Activated CD4-positive, alpha-beta T cell treated with anti-CD3 and anti-CD28 coated beads, Interleukin-2, Interleukin-6, amounts not matched to agents 100 ng/mL and 50 ng/mL, durations not matched to agents 16 hours and 8 hours (primary cell): Measurements from ENCODE around the gene DDX10.
"Not testable (repeated sequence)": the region's sequence is repeated elsewhere in the genome, so short reads cannot be mapped to it uniquely, and the experiment has no call there.

ENCODE experiments used
- DNase-seq: peaks from one replicate; pipeline ENCODE4 v3.0.0-alpha.2; 2020

Gene DDX10

GRCh38 chr11:108664730-108665525 is at the start of gene DDX10:
TSS of gene DDX10 (plus strand) at chr11:108665069. CDS start at chr11:108665154, 85 bp downstream.
- DNase-seq = peak; percentile 99

- DNase-seq = no peak
These were observed 48.3 kb upstream of the DDX10 start for GRCh38 chr11:108616549-108616948.

GRCh38 chr11:108617055-108617454 is 47.8 kb upstream of the DDX10 start:
- no peak for DNase-seq

- no peak for DNase-seq
These were observed 46.3 kb upstream of the DDX10 start for GRCh38 chr11:108618529-108618928.

- peak; percentile 57 for DNase-seq
These were observed 43.7 kb upstream of the DDX10 start for GRCh38 chr11:108620958-108621772.

- no peak for DNase-seq
These were observed 42.5 kb upstream of the DDX10 start for GRCh38 chr11:108622341-108622740.

- no peak for DNase-seq
These were observed 40.5 kb upstream of the DDX10 start for GRCh38 chr11:108624196-108624925.

- no peak for DNase-seq
These were observed 36.5 kb upstream of the DDX10 start for GRCh38 chr11:108628326-108628725.

- DNase-seq = no peak
These were observed 36.1 kb upstream of the DDX10 start for GRCh38 chr11:108628812-108629211.

GRCh38 chr11:108629274-108629673 is 35.6 kb upstream of the DDX10 start:
- DNase-seq = no peak

GRCh38 chr11:108632041-108632704 is 32.7 kb upstream of the DDX10 start:
- no peak for DNase-seq

- DNase-seq = no peak
These were observed 29.8 kb upstream of the DDX10 start for GRCh38 chr11:108635106-108635505.

- DNase-seq = no peak
These were observed 28.6 kb upstream of the DDX10 start for GRCh38 chr11:108636222-108636621.

- DNase-seq = no peak
These were observed 25.7 kb upstream of the DDX10 start for GRCh38 chr11:108639146-108639545.

- DNase-seq = not testable (repeated sequence)
These were observed 23.1 kb upstream of the DDX10 start for GRCh38 chr11:108641752-108642151.

GRCh38 chr11:108643974-108644373 is 20.9 kb upstream of the DDX10 start:
- no peak for DNase-seq

- no peak for DNase-seq
These were observed 18.9 kb upstream of the DDX10 start for GRCh38 chr11:108645970-108646369.

GRCh38 chr11:108647387-108647700 is 17.5 kb upstream of the DDX10 start:
- no peak for DNase-seq

- DNase-seq = peak; percentile 70
These were observed 17.0 kb upstream of the DDX10 start for GRCh38 chr11:108647701-108648527.

GRCh38 chr11:108648528-108648885 is 16.4 kb upstream of the DDX10 start:
- DNase-seq = no peak

- DNase-seq = not testable (repeated sequence)
These were observed 10.8 kb upstream of the DDX10 start for GRCh38 chr11:108654100-108654499.

GRCh38 chr11:108654994-108655631 is 9.8 kb upstream of the DDX10 start:
- peak; percentile 36 for DNase-seq
